Measurements from ENCODE around the gene DYNC2I2. TPM values are rescaled to one million over a fixed set of nuclear protein-coding genes. Genes with fewer than 3 reads are reported as not detected.

DYNC2I2 gene
- total and polyA plus RNA-seq, 10 of the 15 experiments (the other 5 are each of a cell fraction or from before 2014, with no cell fraction given): 0.89 to 118 (median 47.9) TPM

- TF ChIP-seq, protein P1, sequence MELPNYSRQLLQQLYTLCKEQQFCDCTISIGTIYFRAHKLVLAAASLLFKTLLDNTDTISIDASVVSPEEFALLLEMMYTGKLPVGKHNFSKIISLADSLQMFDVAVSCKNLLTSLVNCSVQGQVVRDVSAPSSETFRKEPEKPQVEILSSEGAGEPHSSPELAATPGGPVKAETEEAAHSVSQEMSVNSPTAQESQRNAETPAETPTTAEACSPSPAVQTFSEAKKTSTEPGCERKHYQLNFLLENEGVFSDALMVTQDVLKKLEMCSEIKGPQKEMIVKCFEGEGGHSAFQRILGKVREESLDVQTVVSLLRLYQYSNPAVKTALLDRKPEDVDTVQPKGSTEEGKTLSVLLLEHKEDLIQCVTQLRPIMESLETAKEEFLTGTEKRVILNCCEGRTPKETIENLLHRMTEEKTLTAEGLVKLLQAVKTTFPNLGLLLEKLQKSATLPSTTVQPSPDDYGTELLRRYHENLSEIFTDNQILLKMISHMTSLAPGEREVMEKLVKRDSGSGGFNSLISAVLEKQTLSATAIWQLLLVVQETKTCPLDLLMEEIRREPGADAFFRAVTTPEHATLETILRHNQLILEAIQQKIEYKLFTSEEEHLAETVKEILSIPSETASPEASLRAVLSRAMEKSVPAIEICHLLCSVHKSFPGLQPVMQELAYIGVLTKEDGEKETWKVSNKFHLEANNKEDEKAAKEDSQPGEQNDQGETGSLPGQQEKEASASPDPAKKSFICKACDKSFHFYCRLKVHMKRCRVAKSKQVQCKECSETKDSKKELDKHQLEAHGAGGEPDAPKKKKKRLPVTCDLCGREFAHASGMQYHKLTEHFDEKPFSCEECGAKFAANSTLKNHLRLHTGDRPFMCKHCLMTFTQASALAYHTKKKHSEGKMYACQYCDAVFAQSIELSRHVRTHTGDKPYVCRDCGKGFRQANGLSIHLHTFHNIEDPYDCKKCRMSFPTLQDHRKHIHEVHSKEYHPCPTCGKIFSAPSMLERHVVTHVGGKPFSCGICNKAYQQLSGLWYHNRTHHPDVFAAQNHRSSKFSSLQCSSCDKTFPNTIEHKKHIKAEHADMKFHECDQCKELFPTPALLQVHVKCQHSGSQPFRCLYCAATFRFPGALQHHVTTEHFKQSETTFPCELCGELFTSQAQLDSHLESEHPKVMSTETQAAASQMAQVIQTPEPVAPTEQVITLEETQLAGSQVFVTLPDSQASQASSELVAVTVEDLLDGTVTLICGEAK (IDR thresholded peaks at IDR 0.05; ENCODE audit: borderline replicate concordance): no peak
- TF ChIP-seq HSF1 (IDR thresholded peaks at IDR 0.05; ENCODE audit: low read depth, low read length) (no peak), HDAC6 (IDR thresholded peaks at IDR 0.05; ENCODE audit: unreplicated experiment) (no peak), NFIC (IDR thresholded peaks at IDR 0.05; ENCODE audit: low read depth, low read length) (no peak), POLR2AphosphoS5 (IDR thresholded peaks at IDR 0.05; ENCODE audit: low read length) (peak; percentile 50; the same call in 1 of the 2 replicates), KLF5 (IDR thresholded peaks at IDR 0.05; ENCODE audit: partially characterized antibody) (no peak), SP1 (IDR thresholded peaks at IDR 0.05; ENCODE audit: low read depth, low read length) (no peak), ZBTB11 (CRISPR knock-in tag; IDR thresholded peaks at IDR 0.05) (no peak), ATF2 (IDR thresholded peaks at IDR 0.05; ENCODE audit: low read length) (0 out of 2 replicates have a peak, but pooled peaks have one; percentile 13), JUNB (IDR thresholded peaks at IDR 0.05) (no peak), TAF1 (IDR thresholded peaks at IDR 0.05; ENCODE audit: borderline replicate concordance, low read depth, low read length) (no peak), GABPA (IDR thresholded peaks at IDR 0.05; ENCODE audit: low read depth) (no peak), TCF12 (IDR thresholded peaks at IDR 0.05; ENCODE audit: low read depth, low read length) (peak; percentile 62; the same call in 1 of the 2 replicates), ZNF622 (IDR thresholded peaks at IDR 0.05) (no peak)
- TF ChIP-seq, protein P2, sequence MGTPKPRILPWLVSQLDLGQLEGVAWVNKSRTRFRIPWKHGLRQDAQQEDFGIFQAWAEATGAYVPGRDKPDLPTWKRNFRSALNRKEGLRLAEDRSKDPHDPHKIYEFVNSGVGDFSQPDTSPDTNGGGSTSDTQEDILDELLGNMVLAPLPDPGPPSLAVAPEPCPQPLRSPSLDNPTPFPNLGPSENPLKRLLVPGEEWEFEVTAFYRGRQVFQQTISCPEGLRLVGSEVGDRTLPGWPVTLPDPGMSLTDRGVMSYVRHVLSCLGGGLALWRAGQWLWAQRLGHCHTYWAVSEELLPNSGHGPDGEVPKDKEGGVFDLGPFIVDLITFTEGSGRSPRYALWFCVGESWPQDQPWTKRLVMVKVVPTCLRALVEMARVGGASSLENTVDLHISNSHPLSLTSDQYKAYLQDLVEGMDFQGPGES (IDR thresholded peaks at IDR 0.05): no peak
These were observed 12.9 kb downstream of the DYNC2I2 start (continued) for GRCh38 chr9:128643519-128644300.

Measured in GM12878 (cell line).